Small intestine (tissue), 7 donors: ENCODE measurements around the gene ANKRD31. TPM values are rescaled to one million over a fixed set of nuclear protein-coding genes. Genes with fewer than 3 reads are reported as not detected.
"Not testable (repeated sequence)": the region's sequence is repeated elsewhere in the genome, so short reads cannot be mapped to it uniquely, and the experiment has no call there.

ENCODE experiments used
- DNase-seq, 2 donors: peaks; one replicate each; pipeline versions ENCODE4 v3.0.0 to v3.0.0-alpha.2; 2013
- FAIRE-seq: peaks from 2 replicates; lab custom pipeline; 2012; peaks lifted over from hg19 to GRCh38; lab: Jason Lieb, UNC
- H3K27ac ChIP-seq, 3 donors: one replicate each; pipeline ENCODE4 v1.5.1; 2013; ENCODE audit warnings: low read length in 2 of 3, mild to moderate bottlenecking in 2 of 3, control low read depth in 1 of 3, inconsistent platforms in 1 of 3, low read depth in 1 of 3, moderate library complexity in 1 of 3
- H3K27me3 ChIP-seq, 3 donors: one replicate each; pipeline ENCODE4 v1.6.1; 2013; ENCODE audit warnings: low read length in 3 of 3, inconsistent platforms in 1 of 3; ENCODE audit not compliant: control insufficient read depth in 3 of 3, insufficient read depth in 3 of 3
- H3K36me3 ChIP-seq, 3 donors: one replicate each; pipeline ENCODE4 v1.6.1; 2013; ENCODE audit warnings: low read length in 3 of 3, inconsistent platforms in 1 of 3, low read depth in 1 of 3, mild to moderate bottlenecking in 1 of 3, moderate library complexity in 1 of 3; ENCODE audit not compliant: control insufficient read depth in 3 of 3, insufficient read depth in 2 of 3
- H3K4me1 ChIP-seq, 3 donors: one replicate each; pipeline ENCODE4 v1.6.1; 2013; ENCODE audit warnings: low read length in 2 of 3, inconsistent platforms in 1 of 3, low read depth in 1 of 3, mild to moderate bottlenecking in 1 of 3, moderate library complexity in 1 of 3; ENCODE audit not compliant: control insufficient read depth in 3 of 3, insufficient read depth in 2 of 3
- H3K4me3 ChIP-seq, 3 donors: one replicate each; pipeline ENCODE4 v1.5.1; 2013; ENCODE audit warnings: low read length in 3 of 3, control low read depth in 1 of 3, inconsistent platforms in 1 of 3, low read depth in 1 of 3, mild to moderate bottlenecking in 1 of 3, moderate library complexity in 1 of 3
- H3K9me3 ChIP-seq, 2 donors: one replicate each; pipeline ENCODE4 v1.6.1; 2013; ENCODE audit warnings: low read depth in 1 of 2, low read length in 1 of 2; ENCODE audit not compliant: control insufficient read depth in 2 of 2, insufficient read depth in 1 of 2
- WGBS, 3 donors: extraction: QIAGEN DNeasy Blood & Tissue Kit; methylation state at CpG; one replicate each; pipeline ENCODE4 v1.1.7; 2013; 5-methylcytosine and 5-hydroxymethylcytosine counted together
- polyA plus RNA-seq, 4 donors: library from polyadenylated mRNA; stranded (reverse) in 3 of 4; unstranded in 1 of 4; fragments of 200-250 nt in 3 of 4; fragments of 120-200 nt in 1 of 4; gene quantifications; one replicate each; pipeline versions ENCODE4 v1.2.1 to v1.2.3, GENCODE V29; 2013
- donor health status: healthy with polysubstance abuse.
- donor health status: control.
- donor health status: control.
- donor health status: Bipolar disorder and iron deficiency.
- donor health status: healthy.

ANKRD31 gene
- polyA plus RNA-seq, 4 donors: 0.06 to 0.27 (median 0.22) TPM; not detected in 1

DNA sequence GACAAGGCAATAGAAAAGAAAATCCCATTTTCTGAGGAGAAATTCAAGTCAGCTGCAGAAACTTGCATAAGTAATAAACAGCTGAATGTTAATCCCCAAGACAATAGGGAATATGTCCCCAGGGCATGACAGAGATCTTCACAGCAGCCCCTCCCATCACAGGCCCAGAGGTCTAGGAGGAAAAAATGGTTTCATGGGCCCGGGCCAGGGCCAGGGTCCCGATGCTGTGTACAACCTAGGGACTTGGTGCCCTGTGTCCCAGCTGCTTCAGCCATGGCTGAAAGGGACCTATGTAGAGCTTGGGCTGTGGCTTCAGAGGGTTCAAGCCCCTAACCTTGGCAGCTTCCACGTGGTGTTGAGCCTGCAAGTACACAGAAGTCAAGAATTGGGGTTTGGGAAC is 75.2 kb downstream of the ANKRD31 start:
- not testable (repeated sequence) for H3K27ac ChIP-seq, H3K4me1 ChIP-seq, H3K27me3 ChIP-seq, H3K36me3 ChIP-seq, H3K4me3 ChIP-seq, FAIRE-seq, DNase-seq
- WGBS, 3 donors: 74 to 81% (median 78%) methylated on average over 3 of the region's 3 CpGs
- H3K9me3 ChIP-seq: peaks cover 0 to 21% of the 10 kb centered on the region in 2 donors

DNA sequence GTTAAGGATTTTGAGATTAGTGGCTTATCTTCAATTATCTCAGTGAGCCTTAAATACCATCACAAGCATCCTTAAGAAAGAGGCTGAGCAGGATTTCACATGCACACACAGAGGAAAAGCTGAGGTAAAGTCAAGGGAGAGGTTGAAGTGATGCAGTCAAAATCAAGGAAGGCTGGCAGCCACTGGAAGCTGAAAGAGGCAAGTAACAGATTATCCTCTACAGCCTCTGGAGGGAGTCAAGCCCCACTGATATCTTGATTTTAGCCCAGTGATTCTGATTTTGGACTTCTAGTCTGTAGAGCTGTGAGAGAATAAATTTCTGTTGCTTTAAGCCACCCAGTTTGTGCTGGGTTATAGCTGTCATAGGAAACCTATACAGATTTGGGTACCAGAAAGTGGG is 80.1 kb downstream of the ANKRD31 start:
- DNase-seq: peak in 1 of 2 donors; percentile 37
- H3K9me3 ChIP-seq: peaks cover 0 to 15% of the 10 kb centered on the region in 2 donors
- no peak for FAIRE-seq
- H3K27me3 ChIP-seq: no peaks in the 10 kb centered on the region
- no peak overlapping the region for H3K27ac ChIP-seq
- H3K4me3 ChIP-seq: no peak overlapping the region
- no peaks in the 10 kb centered on the region for H3K36me3 ChIP-seq
- no peaks in the 10 kb centered on the region for H3K4me1 ChIP-seq

DNA sequence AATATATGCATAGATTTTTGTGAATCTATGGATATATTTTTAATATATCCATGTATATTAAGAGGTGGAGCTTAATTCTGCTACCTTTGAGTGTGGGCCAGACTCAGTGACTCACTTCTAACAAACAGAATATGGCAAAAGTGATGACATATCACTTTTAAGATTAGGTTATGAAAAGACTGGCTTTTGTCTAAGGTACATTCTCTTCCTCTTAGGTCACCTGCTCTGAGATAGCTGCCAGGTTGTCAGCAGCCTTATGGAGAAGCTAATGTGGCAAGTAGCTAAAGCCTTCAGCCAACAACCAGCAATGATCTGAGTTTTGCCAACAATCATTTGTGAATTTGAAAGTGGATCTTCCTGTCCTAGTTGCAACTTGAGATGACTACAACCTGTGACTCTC is 83.8 kb downstream of the ANKRD31 start:
- DNase-seq: peak; percentile 8 to 54
- Histone ChIP-seq H3K9me3 (no peaks in the 10 kb centered on the region), H3K27me3 (no peaks in the 10 kb centered on the region), H3K27ac (no peak overlapping the region), H3K36me3 (no peaks in the 10 kb centered on the region), H3K4me1 (no peaks in the 10 kb centered on the region), H3K4me3 (no peak overlapping the region)
- no peak for FAIRE-seq

DNA sequence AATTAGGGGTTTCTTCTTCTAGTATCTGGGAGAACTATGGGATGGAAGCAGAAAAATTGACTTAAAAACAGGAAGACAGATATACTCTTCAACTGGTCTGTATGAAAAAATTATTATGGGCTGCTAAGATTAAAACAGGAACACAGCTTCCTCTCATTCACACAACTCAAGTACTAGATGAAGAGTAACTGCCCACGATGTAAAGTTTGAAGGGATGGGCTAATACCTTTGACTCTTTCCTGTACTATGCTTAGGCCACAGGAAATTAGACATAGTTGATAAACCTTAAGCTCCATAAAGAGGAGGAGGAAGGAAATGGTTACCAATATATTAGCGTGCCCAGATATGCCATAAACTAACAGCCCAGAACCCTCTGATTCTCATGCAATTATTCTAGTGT is 88.6 kb downstream of the ANKRD31 start:
- FAIRE-seq: no peak
- no peak for DNase-seq
- H3K36me3 ChIP-seq: no peaks in the 10 kb centered on the region
- no peak overlapping the region for H3K27ac ChIP-seq
- WGBS, 3 donors: 31 to 46% (median 41%) methylated on average over 2 of the region's 2 CpGs
- no peak overlapping the region for H3K4me3 ChIP-seq
- H3K9me3 ChIP-seq: no peaks in the 10 kb centered on the region
- no peaks in the 10 kb centered on the region for H3K4me1 ChIP-seq
- no peaks in the 10 kb centered on the region for H3K27me3 ChIP-seq

DNA sequence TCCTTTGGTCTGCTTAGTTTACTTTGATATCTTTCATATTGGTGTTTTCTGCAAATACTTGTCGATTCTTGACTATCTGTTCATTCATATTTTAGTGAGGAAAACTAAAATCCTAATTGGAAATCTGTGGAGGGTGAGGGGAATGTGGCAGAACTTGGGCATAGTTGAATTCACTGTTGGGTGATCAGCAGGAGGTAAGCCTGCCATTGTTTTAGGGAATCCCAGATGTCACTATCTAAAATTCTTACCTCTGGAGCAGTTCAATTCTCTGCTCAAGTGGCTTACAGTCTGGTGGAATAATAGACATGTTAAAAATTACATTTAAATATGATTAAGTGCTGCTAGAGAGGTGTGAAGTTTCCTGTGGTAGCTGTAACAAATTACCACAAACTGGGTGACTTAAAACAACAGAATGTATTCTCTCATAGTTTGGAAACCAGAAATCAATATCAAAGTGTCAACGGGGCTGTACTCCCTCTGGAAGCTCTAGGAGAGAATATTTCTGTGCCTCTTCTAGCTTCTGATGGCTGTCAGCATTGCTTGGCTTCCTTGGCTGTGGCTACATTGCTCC is 94.0 kb downstream of the ANKRD31 start:
- no peaks in the 10 kb centered on the region for H3K4me1 ChIP-seq
- no peak overlapping the region for H3K4me3 ChIP-seq
- H3K36me3 ChIP-seq: no peaks in the 10 kb centered on the region
- no peaks in the 10 kb centered on the region for H3K9me3 ChIP-seq
- H3K27ac ChIP-seq: no peak overlapping the region
- no peaks in the 10 kb centered on the region for H3K27me3 ChIP-seq
- DNase-seq (no peak), FAIRE-seq (no peak)
- 43 to 48% (median 44%) methylated on average over 2 of the region's 2 CpGs for WGBS, 3 donors

DNA sequence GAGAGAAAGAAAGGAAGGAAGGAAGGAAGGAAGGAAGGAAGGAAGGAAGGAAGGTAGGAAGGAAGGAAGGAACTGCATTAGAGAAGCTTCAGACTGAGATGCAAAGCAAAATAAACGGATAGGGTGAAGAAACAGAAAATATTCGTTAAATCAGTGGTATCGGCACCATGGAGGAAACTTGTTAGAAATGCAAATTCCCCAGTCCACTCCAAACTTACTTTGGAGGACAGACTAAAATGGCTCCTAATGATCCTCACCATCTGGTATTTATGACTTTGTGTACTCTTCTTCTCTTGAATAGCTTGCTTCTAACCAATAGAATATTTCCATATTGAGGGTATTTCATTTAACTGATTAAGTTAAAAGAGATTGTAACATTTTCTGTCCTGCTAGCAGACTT is 96.4 kb downstream of the ANKRD31 start:
- no peaks in the 10 kb centered on the region for H3K36me3 ChIP-seq
- no peaks in the 10 kb centered on the region for H3K27me3 ChIP-seq
- WGBS, 3 donors: 91 to 99% (median 94%) methylated on average over 3 of the region's 3 CpGs
- no peaks in the 10 kb centered on the region for H3K4me1 ChIP-seq
- no peak overlapping the region for H3K4me3 ChIP-seq
- no peaks in the 10 kb centered on the region for H3K9me3 ChIP-seq
- FAIRE-seq (no peak), DNase-seq (no peak)
- no peak overlapping the region for H3K27ac ChIP-seq

DNA sequence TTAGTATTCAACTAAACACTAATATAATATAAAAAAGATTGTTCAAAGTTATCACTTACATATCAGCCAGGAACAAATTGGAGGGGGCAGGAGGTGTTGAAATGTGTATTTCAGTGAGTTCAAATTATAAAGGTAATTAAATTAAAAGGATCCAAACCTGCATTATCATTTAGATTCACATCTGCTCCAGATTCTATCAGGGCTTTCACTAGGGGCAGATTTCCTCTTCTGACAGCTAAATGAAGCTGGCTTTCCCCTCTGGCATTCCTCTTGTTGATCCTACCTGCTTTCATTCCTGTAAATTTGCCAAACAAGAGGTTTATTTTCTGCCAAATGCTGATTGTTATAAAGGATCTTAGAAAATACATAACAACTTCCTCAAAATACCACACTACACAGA is 98.0 kb downstream of the ANKRD31 start:
- Histone ChIP-seq H3K4me1 (no peaks in the 10 kb centered on the region), H3K27ac (no peak overlapping the region), H3K9me3 (no peaks in the 10 kb centered on the region), H3K36me3 (no peaks in the 10 kb centered on the region), H3K27me3 (no peaks in the 10 kb centered on the region), H3K4me3 (no peak overlapping the region)
- FAIRE-seq (no peak), DNase-seq (no peak)

DNA sequence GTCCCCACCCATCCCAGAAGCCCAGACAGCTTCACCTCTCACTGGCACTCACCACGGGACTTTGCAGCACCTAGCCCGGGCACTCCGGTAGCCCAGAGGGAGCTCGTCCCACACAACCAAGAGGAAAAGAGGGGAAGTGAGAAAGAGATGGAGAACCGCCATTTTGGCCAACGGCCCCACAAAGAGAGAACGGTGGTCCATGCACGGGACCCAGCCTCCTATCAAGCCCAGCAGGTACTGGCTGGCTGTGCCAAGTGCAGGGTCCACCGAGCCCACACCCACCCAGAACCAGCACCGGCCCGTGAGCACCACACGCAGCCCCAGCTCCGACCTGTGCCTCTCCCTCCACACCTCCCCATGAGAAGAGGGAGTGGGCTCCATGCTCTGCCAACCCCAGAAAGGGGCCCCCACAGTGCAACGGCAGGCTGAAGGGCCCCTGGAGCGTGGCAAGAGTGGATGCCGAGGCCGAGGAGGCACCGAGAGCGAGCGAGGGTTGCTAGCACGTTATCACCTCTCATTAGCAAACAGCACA is 105.8 kb downstream of the ANKRD31 start:
- H3K4me1 ChIP-seq: no peaks in the 10 kb centered on the region
- no peak for DNase-seq
- H3K36me3 ChIP-seq: no peaks in the 10 kb centered on the region
- H3K4me3 ChIP-seq: no peak overlapping the region
- H3K9me3 ChIP-seq: peaks cover 0 to 12% of the 10 kb centered on the region in 2 donors
- H3K27me3 ChIP-seq: no peaks in the 10 kb centered on the region
- no peak overlapping the region for H3K27ac ChIP-seq
- no peak for FAIRE-seq
- 92 to 98% (median 96%) methylated on average over 21 of the region's 21 CpGs for WGBS, 3 donors

DNA sequence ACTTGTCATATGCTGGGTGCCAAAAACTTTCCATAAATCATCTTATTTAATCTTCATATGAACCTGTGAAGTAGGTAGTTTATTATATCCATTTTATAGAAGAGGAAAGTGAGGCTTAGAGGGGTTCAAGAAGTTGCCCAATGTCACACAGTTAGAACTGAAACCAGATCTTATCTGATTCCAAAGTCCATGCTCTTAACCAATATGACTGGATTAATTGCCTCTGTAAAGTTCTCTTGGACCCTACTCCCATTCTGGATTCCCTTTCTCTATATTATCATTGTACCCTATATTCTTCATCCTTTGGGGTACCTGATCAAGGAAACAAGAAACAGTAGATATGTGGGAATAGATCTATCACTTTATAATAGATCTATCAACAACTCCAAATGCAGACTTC is 119.8 kb downstream of the ANKRD31 start:
- no peak overlapping the region for H3K4me3 ChIP-seq
- FAIRE-seq: no peak
- peak; percentile 66 to 80 for DNase-seq
- H3K27me3 ChIP-seq: no peaks in the 10 kb centered on the region
- no peak overlapping the region for H3K27ac ChIP-seq
- H3K4me1 ChIP-seq: no peaks in the 10 kb centered on the region
- H3K9me3 ChIP-seq: no peaks in the 10 kb centered on the region
- H3K36me3 ChIP-seq: no peaks in the 10 kb centered on the region
